ENCODE results near the gene ART1.

The ART1 gene

DNA sequence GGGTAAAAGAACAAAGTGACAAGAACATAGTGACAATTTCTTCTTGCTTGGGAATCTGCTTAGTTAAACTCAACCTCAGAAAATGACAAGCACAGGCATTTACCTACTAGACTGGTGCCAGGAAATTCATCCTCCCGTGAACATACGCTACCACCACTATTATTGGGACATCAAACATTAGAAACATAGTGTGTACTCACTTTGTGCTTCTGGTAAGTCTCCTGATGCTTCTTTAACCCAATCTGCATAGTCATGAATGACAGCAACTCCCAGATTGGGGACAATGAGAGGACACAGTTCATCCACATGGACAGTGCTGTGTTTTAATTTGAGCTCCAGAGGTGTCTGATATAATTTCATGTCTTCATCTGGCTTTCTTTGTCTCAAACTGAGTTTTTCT lies 55.5 kb downstream of the ART1 start:
- DNase-seq (ENCODE audit: low read depth in 2 of 2) = no peak
- no peak overlapping the region for H3K4me3 ChIP-seq (replicated peaks in 1 of 2; ENCODE audit: low read depth in 2 of 2, low read length in 2 of 2)
- TF ChIP-seq CTCF (IDR thresholded peaks at IDR 0.05; ENCODE audit: low read depth, low read length) = no peak

- no peak overlapping the region for H3K4me3 ChIP-seq (replicated peaks in 1 of 2; ENCODE audit: low read depth in 2 of 2, low read length in 2 of 2)
- DNase-seq (ENCODE audit: low read depth in 2 of 2) = no peak
- TF ChIP-seq CTCF (IDR thresholded peaks at IDR 0.05; ENCODE audit: low read depth, low read length) = no peak
Observed at GRCh38 chr11:3700910-3701309, 56.0 kb downstream of the ART1 start.

- no peak for DNase-seq (ENCODE audit: low read depth in 2 of 2)
- TF ChIP-seq CTCF (IDR thresholded peaks at IDR 0.05; ENCODE audit: low read depth, low read length) = no peak
Observed at GRCh38 chr11:3703383-3703782, 58.5 kb downstream of the ART1 start.

DNA sequence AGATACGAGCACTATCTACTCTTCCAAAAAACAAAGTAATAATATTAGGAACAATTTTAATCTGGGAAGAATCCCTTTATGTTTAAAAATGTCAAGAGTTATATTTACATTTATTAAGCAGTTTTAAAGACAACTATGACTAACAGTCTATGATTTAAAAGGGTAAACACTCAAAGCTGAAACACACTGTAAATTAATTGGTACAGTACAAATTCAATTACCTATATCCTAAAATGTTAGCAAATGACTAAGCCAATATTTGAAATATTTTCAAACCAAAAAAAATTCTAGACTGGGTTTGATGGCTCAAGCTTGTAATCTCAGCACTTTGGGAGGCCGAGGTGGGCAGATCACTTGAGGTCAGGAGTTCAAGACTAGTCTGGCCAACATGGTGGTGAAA lies 62.2 kb downstream of the ART1 start:
- no peak for TF ChIP-seq CTCF (IDR thresholded peaks at IDR 0.05; ENCODE audit: low read depth, low read length)
- no peak overlapping the region for H3K4me3 ChIP-seq (replicated peaks in 1 of 2; ENCODE audit: low read depth in 2 of 2, low read length in 2 of 2)
- no peak for DNase-seq (ENCODE audit: low read depth in 2 of 2)

More at GRCh38 chr11:3703383-3703782, 58.5 kb downstream of the ART1 start:
- H3K4me3 ChIP-seq (replicated peaks in 1 of 2; ENCODE audit: low read depth in 2 of 2, low read length in 2 of 2) = no peak overlapping the region

- DNase-seq (ENCODE audit: low read depth in 2 of 2) = peak; percentile 9 to 23
- no peak overlapping the region for H3K4me3 ChIP-seq (replicated peaks in 1 of 2; ENCODE audit: low read depth in 2 of 2, low read length in 2 of 2)
- no peak for TF ChIP-seq CTCF (IDR thresholded peaks at IDR 0.05; ENCODE audit: low read depth, low read length)
Observed at GRCh38 chr11:3709977-3710376, 65.0 kb downstream of the ART1 start.

DNA sequence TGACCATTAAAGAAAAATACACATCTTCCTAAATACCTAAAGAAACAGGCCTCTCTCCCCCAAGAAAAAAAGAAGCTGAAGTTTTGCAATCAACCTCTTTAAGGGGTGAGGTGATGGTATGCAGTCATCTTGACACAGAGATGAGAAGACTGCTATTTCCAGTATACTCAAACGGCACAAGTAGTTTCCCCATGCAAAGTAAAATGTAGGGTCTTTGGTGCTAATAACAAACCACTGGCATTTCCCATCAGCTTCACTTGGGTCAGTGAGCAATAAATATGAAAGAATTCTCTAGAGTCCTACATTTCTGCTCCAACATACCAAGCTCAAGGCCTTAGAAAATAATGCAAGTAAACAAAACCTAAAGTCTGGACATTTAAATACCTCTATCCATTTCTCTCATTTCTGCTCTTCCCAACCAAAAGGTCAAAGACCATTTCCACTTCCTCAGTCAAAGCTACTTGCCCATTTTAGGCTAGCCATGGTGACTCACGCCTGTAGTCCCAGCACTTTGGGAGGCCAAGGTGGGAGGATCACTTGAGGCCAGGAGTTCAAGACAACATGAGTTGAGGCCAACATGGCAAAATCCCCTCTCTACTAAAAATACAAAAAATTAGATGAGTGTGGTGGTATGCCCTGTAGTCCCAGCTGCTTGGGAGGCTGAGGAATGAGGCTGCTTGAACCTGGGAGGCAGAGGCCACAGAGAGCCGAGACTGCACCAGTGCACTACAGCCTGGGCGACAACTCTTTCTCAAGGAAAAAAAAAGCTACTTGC lies 65.7 kb downstream of the ART1 start:
- TF ChIP-seq CTCF (IDR thresholded peaks at IDR 0.05; ENCODE audit: low read depth, low read length) = no peak
- no peak overlapping the region for H3K4me3 ChIP-seq (replicated peaks in 1 of 2; ENCODE audit: low read depth in 2 of 2, low read length in 2 of 2)
- peak; percentile 18 to 20 for DNase-seq (ENCODE audit: low read depth in 2 of 2)

DNA sequence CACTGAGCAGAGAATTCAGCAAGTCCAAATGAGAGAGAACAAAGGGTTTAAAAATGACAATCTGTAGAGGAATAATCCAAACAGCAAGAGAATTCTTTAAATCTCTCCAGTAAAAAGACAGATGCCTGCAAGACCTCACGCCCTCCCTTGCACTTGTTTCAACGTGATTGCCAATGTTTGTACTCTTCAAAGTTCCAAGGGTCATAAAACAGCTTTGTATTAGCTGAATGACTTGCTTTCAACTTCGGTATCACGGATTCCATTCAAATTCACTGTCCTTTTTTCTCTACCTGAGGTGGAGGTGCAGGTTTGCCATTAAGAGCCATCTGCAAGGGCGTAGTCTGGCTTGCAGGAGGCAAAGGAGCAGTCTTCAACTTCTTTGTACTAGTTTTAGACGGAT lies 67.3 kb downstream of the ART1 start:
- no peak overlapping the region for H3K4me3 ChIP-seq (replicated peaks in 1 of 2; ENCODE audit: low read depth in 2 of 2, low read length in 2 of 2)
- no peak for TF ChIP-seq CTCF (IDR thresholded peaks at IDR 0.05; ENCODE audit: low read depth, low read length)
- no peak for DNase-seq (ENCODE audit: low read depth in 2 of 2)
